ENCODE measurements around the gene KLHDC9.
"Not testable (repeated sequence)": the region's sequence is repeated elsewhere in the genome, so short reads cannot be mapped to it uniquely, and the experiment has no call there.

KLHDC9 gene

GRCh38 chr1:161113915-161114314 is 15.8 kb downstream of the KLHDC9 start:
- no peak overlapping the region for H3K4me3 ChIP-seq (ENCODE audit: low read depth, low read length)
- TF ChIP-seq CTCF (conservative IDR thresholded peaks at IDR 0.05; ENCODE audit: low read depth, low read length), result no peak
- no peak for DNase-seq (ENCODE audit: low read depth)

DNA sequence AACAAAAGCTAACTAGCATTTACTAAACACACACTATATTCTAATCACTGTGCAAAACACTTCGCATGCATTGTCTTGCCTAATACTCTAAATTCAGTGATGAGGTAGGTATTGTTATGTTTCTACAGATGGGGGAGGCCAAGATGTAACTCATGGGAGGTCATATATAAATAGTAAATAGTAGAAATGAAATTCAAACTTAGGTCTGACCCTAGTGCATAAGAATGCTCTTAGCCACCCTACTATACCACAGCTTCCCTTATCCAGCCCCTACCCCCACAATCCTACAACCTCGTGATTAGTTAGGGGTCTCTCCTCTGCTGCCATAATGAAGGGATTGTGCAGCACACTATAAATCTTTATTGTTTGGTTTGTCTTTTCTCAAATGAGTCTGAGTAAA is 16.4 kb downstream of the KLHDC9 start:
- TF ChIP-seq CTCF (conservative IDR thresholded peaks at IDR 0.05; ENCODE audit: low read depth, low read length), result no peak
- no peak overlapping the region for H3K4me3 ChIP-seq (ENCODE audit: low read depth, low read length)
- DNase-seq (ENCODE audit: low read depth), result no peak

DNA sequence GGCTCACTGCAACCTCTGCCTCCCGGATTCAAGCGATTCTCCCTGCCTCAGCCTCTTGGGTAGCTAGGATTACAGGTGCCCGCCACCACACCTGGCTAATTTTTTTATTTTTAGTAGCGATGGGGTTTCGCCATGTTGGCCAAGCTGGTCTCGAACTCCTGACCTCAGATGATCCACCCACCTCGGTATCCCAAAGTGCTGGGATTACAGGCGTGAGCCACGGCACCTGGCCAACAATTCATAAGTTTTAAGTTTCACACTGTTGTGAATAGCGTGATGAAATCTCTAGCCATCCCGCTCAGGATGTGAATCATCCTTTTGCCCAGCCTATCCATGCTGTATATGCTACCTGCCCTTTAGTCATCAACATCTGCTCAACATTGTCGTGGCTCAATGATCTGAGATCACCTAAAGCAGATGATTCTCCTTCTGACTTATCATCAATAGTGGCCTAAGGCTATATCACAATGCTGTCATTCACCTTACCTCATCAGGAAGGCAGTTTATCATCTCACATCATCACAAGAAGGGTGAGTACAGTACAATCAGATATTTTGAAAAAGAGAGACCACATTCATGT is 17.1 kb downstream of the KLHDC9 start:
- no peak for TF ChIP-seq CTCF (conservative IDR thresholded peaks at IDR 0.05; ENCODE audit: low read depth, low read length)
- DNase-seq (ENCODE audit: low read depth), result peak; percentile 97
- no peak overlapping the region for H3K4me3 ChIP-seq (ENCODE audit: low read depth, low read length)

- not testable (repeated sequence) for DNase-seq (ENCODE audit: low read depth); H3K4me3 ChIP-seq (ENCODE audit: low read depth, low read length)
Observed at GRCh38 chr1:161115961-161116360, 17.8 kb downstream of the KLHDC9 start.

GRCh38 chr1:161117759-161118581 is 19.8 kb downstream of the KLHDC9 start, which contains the start of the genes NIT1 and PFDN2:
NIT1 (plus strand) TSS chr1:161118105; CDS start chr1:161118177, 72 bp downstream.
PFDN2 (minus strand) TSS chr1:161118037; CDS start chr1:161118026, 11 bp downstream.
- H3K4me3 ChIP-seq (ENCODE audit: low read depth, low read length), result peak within 1 kb of the TSS; percentile 99
- peak; percentile 5 for TF ChIP-seq CTCF (conservative IDR thresholded peaks at IDR 0.05; ENCODE audit: low read depth, low read length)
- peak; percentile 92 for DNase-seq (ENCODE audit: low read depth)

GRCh38 chr1:161119092-161119903 is 21.1 kb downstream of the KLHDC9 start:
- peak overlapping the region; percentile 99 for H3K4me3 ChIP-seq (ENCODE audit: low read depth, low read length)
- peak; percentile 93 for DNase-seq (ENCODE audit: low read depth)
- peak; percentile 59 for TF ChIP-seq CTCF (conservative IDR thresholded peaks at IDR 0.05; ENCODE audit: low read depth, low read length)

DNA sequence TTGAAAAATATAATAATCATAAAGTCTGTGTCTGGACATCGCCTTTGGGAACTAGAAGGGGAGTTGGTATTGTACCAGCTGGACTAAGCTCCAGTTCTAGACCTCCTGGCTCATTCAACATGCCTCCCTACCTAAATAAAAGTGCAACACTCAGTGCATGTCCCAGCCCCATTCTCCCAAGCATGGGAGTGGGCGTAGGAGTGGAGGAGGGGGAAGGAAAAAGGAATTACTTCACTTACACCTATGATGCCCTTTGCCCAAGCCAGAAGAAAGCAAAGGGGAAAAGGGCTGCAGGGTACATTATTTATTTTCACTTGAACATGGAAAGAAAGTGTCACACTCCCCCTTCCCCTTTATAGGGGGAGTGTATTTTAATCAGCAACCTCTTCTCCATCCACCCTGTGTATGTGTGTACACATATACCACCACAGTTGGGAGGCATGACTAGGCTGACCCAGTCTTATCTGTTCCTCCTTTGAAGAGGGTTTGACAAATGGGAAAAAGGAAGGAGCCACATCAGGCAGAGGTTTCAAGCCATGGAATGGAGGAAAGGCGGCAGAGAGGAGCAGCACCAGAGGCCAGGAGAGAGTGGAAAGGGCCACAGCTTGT is 23.0 kb downstream of the KLHDC9 start:
- H3K4me3 ChIP-seq (ENCODE audit: low read depth, low read length), result no peak overlapping the region
- no peak for DNase-seq (ENCODE audit: low read depth)
- TF ChIP-seq CTCF (conservative IDR thresholded peaks at IDR 0.05; ENCODE audit: low read depth, low read length), result no peak

Measured in choroid plexus epithelial cell (primary cell).